ENCODE results near the gene SLC35B2. TPM values are rescaled to one million over a fixed set of nuclear protein-coding genes. Genes with fewer than 3 reads are reported as not detected.

Gene SLC35B2
- total and polyA plus RNA-seq, 10 of the 15 experiments (the other 5 are each of a cell fraction or from before 2014, with no cell fraction given) = 11.3 to 45.4 (median 33.8) TPM

DNA sequence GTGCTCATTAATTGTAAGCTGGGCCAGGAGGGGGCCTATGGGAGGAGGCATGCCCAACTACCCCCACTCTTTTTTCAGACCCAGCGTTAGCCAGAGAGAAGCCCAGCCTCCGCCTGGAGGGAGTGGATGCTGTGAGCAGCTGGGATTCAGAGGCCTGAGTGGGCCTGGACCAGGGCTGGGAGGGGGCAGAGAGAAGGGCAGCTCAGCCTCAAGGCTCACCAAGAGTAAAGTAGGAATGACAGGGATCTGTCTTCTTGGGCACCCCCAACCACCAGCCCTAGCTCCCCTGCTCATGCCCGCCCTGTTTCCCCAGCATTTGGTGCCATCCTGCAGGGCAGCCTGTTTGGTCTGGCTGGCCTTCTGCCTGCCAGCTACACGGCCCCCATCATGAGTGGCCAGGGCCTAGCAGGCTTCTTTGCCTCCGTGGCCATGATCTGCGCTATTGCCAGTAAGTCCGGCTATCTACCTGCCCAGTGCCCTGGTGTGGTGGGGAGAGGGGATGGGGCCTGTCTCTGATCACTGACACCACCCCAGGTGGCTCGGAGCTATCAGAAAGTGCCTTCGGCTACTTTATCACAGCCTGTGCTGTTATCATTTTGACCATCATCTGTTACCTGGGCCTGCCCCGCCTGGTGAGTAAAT is 27.2 kb downstream of the SLC35B2 start:
- Histone ChIP-seq H3K79me2 (ENCODE audit: control insufficient read depth, insufficient read depth, low read length) (peaks cover 13% of the 10 kb centered on the region), H2AFZ (ENCODE audit: control insufficient read depth, low read depth, low read length) (no peak overlapping the region), H3K36me3 (ENCODE audit: control insufficient read depth in 2 of 2, insufficient read depth in 2 of 2, low read length in 1 of 2) (peaks cover 4 to 20% of the 10 kb centered on the region in 2 experiments; a peak in 3 of 4 replicates), H4K20me1 (ENCODE audit: control insufficient read depth, insufficient read depth) (no peaks in the 10 kb centered on the region), H3K4me1 (ENCODE audit: control insufficient read depth, insufficient read depth, low read length) (peaks cover 3% of the 10 kb centered on the region), H3K27me3 (replicated peaks in 1 of 2; ENCODE audit: control insufficient read depth in 2 of 2, insufficient read depth in 2 of 2, low read length in 1 of 2) (no peaks in the 10 kb centered on the region), H3K4me2 (ENCODE audit: control insufficient read depth, insufficient read depth) (no peak overlapping the region), H3K9me3 (replicated peaks; ENCODE audit: control insufficient read depth, insufficient read depth, low read length) (no peaks in the 10 kb centered on the region), H3K27ac (ENCODE audit: control insufficient read depth, insufficient read depth) (no peak overlapping the region), H3K9ac (ENCODE audit: control insufficient read depth, insufficient read depth, low read length) (no peak overlapping the region), H3K4me3 (no peak overlapping the region)
- ChIA-PET CTCF (interaction anchor here (0.5 to 1.9 kb wide), 2 partner anchors 57 to 79 kb away, joined by 3 to 5 read pairs; no protein-coding TSS in a partner anchor), POLR2A (interaction anchor here (0.5 to 1.2 kb wide), 3 partner anchors 57 to 618 kb away, joined by 3 read pairs; no protein-coding TSS in a partner anchor), SMC1A (ENCODE audit: uncharacterized antibody, unreplicated experiment) (no interaction called here), RAD21 (ENCODE audit: unreplicated experiment) (no interaction called here)
- no TSS peak for BruUV-seq (replicated peaks)
- TF ChIP-seq BACH1 (IDR thresholded peaks at IDR 0.05; ENCODE audit: borderline replicate concordance) = no peak
- TF ChIP-seq KAT2A (conservative IDR thresholded peaks at IDR 0.05; ENCODE audit: control insufficient read depth, low read depth, low read length) = no peak
- TF ChIP-seq ETV6 (conservative IDR thresholded peaks at IDR 0.05 in 1 of 2, IDR thresholded peaks at IDR 0.05 in 1 of 2; ENCODE audit: borderline replicate concordance in 1 of 2, low read depth in 1 of 2) = no peak
- no peak for TF ChIP-seq EP300 (IDR thresholded peaks at IDR 0.05; ENCODE audit: borderline replicate concordance in 1 of 2, control insufficient read depth in 1 of 2, low read depth in 2 of 2, low read length in 2 of 2)
- TF ChIP-seq ESRRA (IDR thresholded peaks at IDR 0.05; ENCODE audit: low read length) = no peak
- TF ChIP-seq RFX5 (IDR thresholded peaks at IDR 0.05; ENCODE audit: low read depth, low read length) = no peak
- no peak for TF ChIP-seq TCF7 (IDR thresholded peaks at IDR 0.05; ENCODE audit: borderline replicate concordance)
- no peak for TF ChIP-seq NKRF (conservative IDR thresholded peaks at IDR 0.05)
- TF ChIP-seq, protein P1, sequence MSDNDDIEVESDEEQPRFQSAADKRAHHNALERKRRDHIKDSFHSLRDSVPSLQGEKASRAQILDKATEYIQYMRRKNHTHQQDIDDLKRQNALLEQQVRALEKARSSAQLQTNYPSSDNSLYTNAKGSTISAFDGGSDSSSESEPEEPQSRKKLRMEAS (IDR thresholded peaks at IDR 0.05; ENCODE audit: low read depth, low read length) = no peak
- DNase-seq (ENCODE audit: low read depth, low spot score) (no peak), ATAC-seq (no peak), FAIRE-seq (no peak)
- intact Hi-C loops (cut with micrococcal nuclease; ENCODE audit: unreplicated experiment) = no loop called here
- in situ Hi-C loops (cut with MboI) = loop anchor here (10.0 kb wide), 1 partner anchor 125 kb away; no protein-coding TSS in a partner anchor
- WGBS (ENCODE audit: insufficient coverage, insufficient replicate concordance, low lambda C conversion rate, missing lambda C conversion rate) = over 99% methylated on average over 10 of the region's 10 CpGs

Data from GM12878 (cell line).